HG03103 (cell line): ENCODE results near the gene ZMIZ1.

ENCODE experiments used
- ATAC-seq: cut with Tn5 transposase; IDR thresholded peaks from one replicate; pipeline ENCODE4 v1.9.1; 2021; ENCODE audit warnings: low read depth; ENCODE audit not compliant: unreplicated experiment

Gene ZMIZ1

DNA sequence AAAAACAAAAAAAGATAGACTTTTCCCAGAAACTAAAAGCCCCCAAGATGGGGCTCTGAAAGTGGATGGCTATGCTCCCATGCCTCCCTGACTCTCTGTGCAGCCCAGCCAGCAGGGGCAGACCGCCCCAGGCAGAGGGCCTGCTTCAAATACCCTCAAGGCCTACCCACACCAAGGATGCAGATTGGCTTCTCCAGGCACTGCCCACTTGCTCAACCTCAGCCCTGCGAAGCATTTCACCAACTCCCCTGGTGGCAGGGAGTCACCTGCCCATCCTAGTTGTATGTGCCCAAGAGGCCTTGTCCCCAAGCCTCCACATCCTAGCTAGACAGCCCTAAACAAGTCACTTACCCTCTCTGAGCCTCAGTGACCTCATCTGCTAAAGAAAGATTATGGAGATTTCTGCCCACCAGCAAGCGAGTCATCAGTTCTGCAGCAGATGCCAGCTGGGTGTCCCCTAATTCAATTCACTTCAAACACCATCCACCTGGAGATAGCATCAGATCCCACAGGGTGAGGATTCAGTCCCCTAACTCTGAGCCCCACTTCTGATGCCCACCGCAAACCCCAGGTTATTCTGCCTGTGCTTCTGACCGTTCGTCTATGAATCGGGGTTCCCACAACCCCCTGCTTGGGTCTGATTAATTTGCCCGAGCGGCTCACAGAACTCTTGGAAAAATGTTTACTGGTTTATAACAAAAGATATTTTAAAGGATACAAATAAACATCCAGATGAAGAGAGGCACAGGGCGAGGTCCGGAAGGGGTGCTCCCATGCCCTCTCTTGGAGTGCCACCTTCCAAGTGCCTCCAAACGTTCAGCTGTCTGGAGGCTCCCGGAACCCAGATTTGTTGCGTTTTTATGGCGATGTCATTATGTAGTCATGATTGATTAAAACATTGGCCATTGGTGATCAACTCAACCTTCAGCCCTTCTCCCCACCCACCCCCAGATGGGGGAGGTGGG is 18.6 kb upstream of the ZMIZ1 start:
- no peak for ATAC-seq

DNA sequence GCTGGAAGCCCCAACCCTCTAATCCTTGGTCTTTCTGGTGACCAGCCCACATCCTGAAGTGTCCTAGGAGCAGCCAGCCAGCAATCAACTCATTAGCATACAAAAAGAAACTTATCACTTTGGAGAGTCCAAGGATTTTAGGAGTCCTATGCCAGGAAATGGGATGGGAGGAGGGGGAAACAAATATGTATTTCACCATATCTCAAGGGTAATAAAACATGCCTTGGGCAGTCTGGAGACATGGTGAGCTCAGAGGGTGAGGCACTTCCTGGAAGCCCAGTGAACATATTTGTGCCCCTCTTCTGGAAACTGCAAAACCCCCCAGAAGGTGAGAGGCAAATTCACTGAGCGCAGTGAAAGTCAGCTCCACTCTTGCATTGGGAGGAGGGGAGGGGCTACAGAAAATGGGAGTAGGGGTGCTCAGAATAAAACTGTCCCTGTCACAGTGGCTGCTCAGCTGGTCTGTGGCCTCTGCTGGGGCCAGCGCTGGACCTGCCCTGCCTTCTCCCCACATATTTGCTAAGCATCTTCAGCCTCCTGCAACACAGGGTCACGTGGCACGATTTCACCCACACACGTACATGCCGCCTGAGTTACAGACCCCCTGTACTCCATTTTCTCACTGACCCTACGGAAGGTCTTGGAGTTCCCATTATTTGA is 17.7 kb upstream of the ZMIZ1 start:
- no peak for ATAC-seq

DNA sequence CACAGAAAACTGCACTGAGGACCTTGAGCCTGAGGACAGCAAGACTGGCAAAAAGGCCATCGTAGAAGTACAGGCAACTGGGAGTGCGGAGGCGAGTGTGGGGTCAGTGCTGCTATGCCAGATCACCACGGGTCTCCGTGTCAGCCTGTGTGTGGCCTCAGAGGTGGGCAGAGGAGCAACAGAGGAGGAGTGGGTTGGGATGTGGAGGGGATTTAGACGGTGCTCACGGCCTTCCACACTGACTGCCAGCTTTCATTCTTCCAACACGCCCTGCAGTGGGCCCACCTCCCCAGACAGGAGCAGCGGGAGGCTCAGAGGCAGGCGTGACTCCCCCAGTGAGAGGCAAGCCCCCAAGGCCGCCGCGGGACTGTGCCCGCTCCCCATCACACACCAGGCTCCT is 17.0 kb upstream of the ZMIZ1 start:
- ATAC-seq, result no peak

DNA sequence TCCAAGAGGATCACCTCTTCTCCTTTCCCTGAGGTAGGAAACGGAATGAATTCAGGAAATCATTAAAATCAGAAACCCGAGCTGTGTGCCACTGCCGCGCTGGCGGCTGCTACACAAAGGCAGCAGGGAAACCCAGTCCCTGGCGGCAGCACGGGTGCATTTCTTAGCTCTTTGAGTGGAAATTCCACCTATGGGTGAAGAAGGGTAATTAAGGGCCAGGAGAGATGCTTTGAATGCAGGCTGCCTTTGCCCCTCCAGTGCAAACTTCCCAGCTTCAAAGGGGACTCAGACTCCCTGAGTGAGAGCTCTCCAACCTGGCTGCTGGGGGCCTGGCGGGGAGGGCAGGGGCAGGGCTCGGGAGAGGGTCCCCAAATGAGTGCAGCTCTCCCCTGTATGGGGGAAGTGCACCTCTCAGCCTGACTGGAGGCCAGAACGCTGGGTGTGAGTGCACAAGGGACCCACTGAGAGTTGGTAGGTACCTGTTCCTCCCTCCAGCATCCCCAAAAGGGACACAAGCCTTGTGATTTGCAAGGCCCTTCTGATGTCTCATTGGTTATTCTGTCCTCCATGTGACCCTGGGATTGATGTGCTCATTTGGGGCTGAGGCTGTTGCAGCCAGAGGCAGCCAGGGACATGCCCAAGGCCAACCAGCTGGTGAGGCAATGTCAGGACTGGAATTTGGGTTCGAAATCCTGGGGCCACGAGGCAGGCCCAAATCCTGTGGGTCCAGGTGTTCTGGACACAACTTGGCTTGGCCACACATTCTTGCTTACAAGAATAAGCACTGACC is 16.3 kb upstream of the ZMIZ1 start:
- ATAC-seq, result no peak

DNA sequence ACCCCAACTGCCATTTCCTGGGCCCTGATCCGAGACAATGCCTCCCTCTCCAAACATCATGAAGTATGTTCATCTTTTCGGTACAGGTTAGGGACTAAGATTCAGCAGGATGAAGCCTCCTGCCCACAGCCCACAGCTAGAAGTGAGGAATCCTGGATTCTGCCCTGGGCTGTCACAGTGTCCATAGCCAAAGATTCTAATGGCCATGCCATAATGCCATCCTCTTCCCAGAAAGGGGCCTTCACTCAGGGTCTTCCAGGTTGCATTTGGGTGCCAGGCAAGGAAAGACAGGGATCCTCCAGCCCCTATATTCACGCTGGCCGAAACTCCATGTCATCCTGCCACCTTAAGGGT is 15.7 kb upstream of the ZMIZ1 start:
- no peak for ATAC-seq

DNA sequence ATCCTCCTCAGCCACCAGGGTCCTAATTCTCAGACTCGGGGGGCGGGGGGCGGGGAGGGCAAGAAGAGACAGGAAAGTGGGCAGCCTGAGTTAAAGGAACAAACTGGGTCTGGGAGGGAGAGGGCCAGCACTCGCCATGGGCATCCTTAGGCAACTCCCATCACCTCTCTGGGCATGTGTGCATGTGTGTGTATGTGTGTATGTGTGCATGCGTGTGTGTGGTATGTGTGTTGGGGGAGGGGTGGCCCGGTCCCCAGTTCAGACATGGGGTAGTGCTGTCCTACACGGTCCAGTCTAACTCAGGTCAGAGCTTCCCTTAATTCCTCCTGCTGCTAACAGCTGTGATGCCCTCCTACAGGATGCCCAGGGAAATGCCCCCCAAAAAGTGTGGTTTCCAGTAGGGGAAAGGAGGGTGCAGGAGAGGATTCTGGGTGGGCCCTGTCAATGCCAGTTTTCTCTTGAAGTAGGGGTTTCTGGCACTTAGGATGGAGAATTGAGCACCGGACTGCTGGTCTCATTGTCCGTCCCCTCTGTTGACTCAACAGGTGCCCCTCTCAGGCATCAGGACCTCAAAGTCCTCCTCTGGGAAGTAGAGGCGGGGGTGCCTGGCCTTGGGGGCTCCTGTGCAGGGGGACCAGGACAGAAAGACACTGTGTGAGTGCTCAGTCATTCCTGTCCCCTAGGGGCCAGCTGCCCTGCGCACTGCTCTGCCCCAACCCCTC is 15.1 kb upstream of the ZMIZ1 start:
- ATAC-seq, result no peak

DNA sequence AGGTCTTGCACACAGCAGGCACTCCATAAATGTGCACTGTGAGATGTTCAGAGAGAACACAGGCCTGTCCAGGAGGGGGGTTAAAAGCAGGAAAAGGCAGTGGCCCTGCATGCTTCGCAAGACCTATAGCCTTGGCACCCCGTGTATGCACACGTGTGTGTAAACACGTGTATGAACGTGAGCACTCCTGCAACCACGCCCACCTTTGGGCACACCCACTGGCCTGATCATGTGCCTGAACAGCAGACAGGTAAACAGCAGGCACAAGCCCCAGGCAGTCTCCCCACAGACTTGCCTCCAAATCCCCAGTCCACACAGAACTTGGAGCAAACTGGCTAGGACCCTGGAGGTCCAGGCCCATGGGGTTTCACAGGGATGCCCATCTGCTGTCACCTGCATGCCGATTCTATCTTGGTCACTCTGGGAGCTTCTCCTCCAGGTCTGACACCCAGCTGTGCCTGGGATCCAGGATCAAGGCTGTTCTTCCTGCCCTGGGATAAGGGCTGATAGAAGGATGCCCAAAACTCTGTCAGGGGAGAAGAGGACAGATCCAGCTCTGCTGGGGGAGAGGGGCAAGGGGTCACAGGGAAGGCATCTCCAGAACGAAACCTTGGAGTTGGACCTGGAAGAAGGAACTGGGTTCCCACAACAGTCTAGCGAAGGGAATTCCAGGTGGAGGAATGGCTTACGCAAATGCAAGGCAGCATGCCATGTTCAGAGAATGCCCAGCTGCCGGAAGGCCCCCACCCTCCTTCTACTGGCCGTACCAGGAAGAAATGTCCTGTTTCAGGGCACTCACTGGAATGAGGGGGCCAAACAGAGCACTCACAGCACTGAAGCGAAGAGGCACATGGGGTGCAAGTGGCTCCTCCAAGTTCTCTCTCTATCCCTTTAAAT is 14.3 kb upstream of the ZMIZ1 start:
- no peak for ATAC-seq

DNA sequence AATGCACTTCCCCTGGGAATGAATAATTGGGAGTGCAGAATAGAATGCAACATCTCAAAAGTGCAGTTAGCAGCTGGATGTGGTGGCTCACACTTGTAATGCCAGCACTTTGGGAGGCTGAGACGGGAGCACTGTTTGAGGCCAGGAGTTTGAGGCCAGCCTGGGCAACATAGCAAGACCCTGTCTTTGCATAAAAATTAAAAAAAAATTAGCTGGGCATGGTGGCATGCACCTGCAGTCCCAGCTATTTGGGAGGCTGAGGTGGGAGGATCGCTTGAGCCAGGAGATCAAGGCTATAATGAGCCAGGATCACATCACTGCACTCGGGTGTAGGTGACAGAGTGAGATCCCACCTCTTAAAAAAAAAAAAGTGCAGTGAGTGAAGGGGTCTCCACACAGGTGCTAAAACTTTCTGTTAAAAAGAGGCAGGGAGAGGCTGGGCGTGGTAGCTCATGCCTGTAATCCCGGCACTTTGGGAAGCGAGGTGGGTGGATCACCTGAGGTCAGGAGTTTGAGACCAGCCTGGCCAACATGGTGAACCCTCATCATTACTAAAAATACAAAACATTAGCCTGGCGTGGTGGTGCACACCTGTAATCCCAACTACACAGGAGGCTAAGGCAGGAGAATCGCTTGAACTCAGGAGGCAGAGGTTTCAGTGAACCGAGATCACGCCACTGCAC is 13.5 kb upstream of the ZMIZ1 start:
- no peak for ATAC-seq

DNA sequence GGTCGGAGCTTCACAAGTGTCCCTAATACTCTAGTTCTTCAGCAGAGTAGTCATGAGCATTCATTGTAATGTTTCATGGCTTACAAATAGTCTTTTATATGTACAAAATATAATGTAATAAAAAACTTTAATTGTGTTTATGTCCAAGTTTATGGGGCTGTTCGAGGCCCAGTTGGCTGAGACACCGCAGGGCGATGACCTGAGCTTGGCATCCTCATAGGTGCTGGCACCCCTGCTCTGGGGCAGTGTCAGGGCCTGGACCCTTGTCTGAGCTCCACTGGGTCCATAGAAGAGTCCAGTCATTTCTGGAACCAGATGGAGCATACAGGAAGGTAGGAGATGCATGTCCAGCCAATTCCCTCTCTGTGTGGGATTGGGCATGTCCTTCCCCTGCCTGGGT is 12.9 kb upstream of the ZMIZ1 start:
- ATAC-seq, result no peak

DNA sequence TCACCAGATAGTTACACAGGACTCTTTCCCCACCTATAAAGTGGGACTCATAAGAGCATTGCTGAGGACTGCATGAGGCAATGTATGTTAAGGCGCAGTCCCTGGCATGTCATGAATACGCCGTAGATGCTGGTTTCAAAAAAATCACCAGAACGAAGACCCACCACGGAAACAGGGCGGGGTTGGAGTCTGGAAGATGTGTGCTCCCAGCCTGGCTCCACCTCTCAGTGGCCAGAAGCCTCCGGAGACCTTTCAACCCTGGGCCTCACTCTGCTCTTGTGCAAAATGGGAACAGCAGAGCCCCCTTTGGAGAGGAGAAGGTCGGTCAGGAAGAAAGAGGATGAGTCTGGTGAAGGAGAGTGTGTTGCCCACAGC is 12.4 kb upstream of the ZMIZ1 start:
- ATAC-seq, result no peak

DNA sequence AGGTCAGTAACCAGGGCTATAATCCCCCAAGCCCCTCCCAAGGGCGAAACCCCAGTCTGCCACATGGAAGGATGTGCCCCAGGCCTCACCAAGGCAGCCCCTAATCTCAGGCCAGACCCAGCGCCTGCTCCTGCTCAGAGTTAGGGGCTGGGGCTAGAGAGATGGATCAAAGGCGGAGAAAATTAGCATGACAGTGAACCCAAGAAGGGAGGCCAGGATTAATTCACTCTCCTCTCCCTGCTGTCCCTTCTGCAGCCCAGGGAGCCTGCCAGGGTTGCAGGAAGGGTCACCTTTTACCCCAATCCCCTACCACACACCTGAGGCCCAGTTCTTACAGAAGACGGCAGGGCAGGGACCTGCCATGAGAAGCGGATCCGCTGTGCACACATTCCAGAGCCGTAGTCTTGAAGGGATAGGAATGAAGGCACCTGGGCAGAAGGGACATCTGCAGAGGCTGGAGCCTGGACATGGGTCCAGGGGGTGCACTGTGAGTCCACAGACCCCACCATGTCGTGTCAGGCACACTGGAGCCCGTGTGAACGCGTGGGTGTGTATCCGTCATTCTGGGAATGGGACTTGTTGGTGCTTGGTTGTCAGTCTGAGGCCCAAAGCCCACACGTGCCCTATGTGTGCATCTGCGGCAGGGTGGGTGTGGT is 11.9 kb upstream of the ZMIZ1 start:
- no peak for ATAC-seq

DNA sequence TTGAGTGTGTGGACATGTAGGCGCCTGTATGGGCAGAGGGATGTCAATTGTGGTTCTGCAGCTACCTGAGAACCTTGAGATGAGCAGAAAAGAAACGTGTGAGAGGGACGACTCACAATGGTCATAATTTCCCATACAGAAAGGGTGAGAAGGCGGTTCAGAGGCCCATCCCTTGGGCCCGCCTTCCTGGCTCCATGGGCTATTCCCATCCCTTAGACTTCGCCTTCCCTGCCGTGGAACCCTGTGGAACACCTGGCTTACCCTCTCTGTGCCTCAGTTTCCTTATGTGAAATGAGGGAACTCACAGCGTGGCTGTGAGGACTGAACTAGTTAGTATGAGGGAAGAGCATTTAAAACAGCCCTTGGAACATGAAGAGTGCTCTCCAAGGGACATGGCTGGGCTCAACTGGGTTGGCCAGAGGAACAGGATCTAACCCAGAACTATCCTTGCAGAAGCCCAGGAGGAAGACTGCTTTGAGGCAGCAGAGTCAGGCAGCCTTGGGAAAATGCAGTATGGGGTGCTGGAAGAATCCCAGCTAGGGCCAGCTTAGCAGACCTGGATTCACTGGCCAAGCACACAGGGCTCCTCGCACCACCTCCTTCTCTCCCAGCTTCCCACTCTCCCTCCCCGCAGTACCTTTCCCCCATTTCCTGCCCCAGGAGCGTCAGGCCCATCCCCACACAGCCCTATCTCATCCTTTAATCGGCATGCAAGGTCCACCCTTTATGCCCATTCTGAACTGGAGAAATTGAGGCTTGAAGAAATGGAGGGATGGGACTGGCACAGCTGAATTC is 11.1 kb upstream of the ZMIZ1 start:
- ATAC-seq, result no peak

DNA sequence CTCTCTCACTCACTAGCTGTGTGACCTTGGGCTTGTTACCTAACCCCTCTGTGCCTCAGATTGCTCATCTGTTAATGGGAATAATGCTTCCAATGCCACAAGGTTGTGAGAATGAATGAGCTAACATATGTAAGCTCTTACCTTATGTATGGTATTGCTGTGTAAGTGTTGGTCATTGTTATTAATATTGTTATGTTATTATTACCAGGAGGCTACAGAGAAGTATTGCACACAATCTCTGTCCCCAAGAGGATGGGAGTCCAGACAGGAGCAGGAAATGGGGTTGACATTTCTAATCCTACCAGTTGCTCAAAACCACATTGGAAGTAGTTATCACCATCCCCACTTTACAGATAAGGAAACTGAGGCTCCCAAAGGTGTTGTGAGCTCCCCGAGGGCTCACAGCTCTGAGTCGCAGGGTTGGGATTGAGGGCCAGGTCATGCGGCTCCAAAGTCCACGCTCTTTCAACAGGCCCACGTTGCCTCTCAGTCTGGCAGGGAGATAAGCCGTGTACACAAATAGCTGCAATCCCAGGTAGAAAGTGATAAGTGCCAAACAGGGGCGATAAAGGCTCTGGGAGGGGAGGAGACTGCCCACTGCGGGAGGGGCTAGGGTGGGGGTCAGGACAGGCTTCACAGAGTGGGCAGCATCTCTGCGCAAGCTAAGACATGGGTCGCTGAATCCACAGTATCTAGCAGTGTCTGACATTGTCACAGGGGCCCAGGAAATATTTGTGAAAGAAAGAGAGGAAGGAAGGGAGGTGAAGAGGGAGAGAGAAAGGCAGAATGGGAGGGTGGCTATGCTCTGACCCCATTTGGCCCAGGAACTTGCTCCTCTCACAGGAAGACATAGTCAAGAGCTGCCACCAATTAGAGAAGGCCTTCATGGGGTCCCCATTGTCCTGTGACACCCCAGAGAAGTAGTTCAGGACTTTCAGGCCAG is 9.6 kb upstream of the ZMIZ1 start:
- ATAC-seq, result no peak

DNA sequence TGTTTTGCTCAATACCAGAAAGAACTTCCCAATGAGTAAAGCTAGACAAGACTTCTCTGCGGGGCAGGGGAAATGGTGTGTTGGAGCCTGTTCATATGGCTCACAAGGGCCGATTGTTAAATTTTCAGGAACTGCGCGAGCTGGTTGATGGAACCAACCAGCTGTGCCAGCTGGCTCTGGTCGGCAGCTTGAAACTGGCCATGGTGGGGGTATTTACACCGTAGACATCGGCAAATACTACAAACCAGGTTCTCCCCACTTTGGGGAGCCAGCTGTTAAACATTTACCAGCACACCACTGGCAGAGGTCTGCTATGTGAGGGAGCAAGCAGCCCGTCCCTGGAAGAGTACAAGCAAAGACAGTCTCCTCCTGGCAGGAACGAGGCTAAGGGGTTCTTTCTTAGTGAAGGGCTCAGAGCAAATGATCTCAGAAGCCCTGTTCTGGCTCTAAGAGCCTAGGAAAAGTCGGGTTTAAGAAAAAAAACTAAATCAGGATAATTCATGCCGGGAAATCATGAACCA is 8.8 kb upstream of the ZMIZ1 start:
- ATAC-seq, result no peak

DNA sequence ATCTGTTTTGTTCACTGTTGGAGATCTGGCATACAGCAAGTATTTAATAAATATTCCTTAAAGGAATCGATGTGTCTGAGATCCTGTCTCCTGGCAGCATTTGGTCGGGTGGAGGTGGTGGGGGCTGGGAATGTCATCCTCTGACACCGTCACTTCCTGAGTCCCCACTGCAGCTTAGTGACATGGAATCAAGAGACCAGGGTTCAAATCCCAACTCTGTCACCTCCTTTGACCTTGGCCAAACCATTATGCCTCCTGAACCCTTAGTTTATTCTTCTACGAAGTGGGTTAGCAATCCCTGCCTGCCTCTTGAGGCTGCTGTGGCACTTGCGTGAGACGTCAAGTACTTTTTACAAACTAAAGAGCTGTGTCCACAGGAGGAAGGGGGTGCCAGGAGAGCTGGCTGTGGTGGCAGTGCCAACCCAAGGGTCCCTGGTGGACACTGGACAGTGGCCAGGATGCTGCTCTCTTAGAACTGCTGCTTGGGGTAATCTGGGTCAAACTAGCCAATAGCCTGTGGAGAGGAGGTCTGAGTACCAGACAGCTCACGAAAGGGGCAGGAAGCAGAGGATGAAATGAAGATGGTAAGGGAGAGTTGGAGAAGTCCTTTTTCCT is 8.0 kb upstream of the ZMIZ1 start:
- no peak for ATAC-seq
